ENCODE measurements around the gene F10. TPM values are rescaled to one million over a fixed set of nuclear protein-coding genes. Genes with fewer than 3 reads are reported as not detected.

F10 gene
- total RNA-seq, 1 experiment from 2014 or later = 0.18 TPM

- no peaks in the 10 kb centered on the region for H3K36me3 ChIP-seq (ENCODE audit: control insufficient read depth, insufficient read depth, low read length)
- intact Hi-C loops (cut with micrococcal nuclease; ENCODE audit: unreplicated experiment) = no loop called here
- no peaks in the 10 kb centered on the region for H3K27me3 ChIP-seq (ENCODE audit: control insufficient read depth, insufficient read depth, low read length)
- POLR2A ChIA-PET = no interaction called here
- H3K27ac ChIP-seq (ENCODE audit: low read length) = no peak overlapping the region
- no peak for TF ChIP-seq POLR2AphosphoS5 (IDR thresholded peaks at IDR 0.05; ENCODE audit: low read depth, low read length)
- no peak for TF ChIP-seq SIN3A (IDR thresholded peaks at IDR 0.05; ENCODE audit: borderline replicate concordance, insufficient read depth, low read depth, low read length)
- TF ChIP-seq TCF7L2 (IDR thresholded peaks at IDR 0.05; ENCODE audit: low read depth, low read length) = no peak
- no peak for TF ChIP-seq CTCF (IDR thresholded peaks at IDR 0.05)
- TF ChIP-seq REST (IDR thresholded peaks at IDR 0.05; ENCODE audit: insufficient read depth in 1 of 2, low read depth in 2 of 2, low read length in 1 of 2) = no peak
- H3K4me3 ChIP-seq (ENCODE audit: low read depth in 2 of 2, low read length in 2 of 2) = no peak overlapping the region
- in situ Hi-C loops (cut with HindIII; ENCODE audit: low pct_unique_long_range_greater_than_20kb, low sequenced_read_pairs) = no loop called here
- CTCF ChIA-PET = no interaction called here
- ATAC-seq (no peak), DNase-seq (ENCODE audit: low read depth, low spot score) (no peak)
- no peaks in the 10 kb centered on the region for H3K9me3 ChIP-seq (ENCODE audit: control insufficient read depth, insufficient read depth, low read depth, low read length)
- BruUV-seq (replicated peaks) = no TSS peak
- H3K4me1 ChIP-seq (ENCODE audit: control insufficient read depth, insufficient read depth, low read length) = no peaks in the 10 kb centered on the region
These were observed 22.9 kb downstream of the F10 start for GRCh38 chr13:113145496-113145895.

GRCh38 chr13:113145911-113146598 lies 23.5 kb downstream of the F10 start:
- H3K36me3 ChIP-seq (ENCODE audit: control insufficient read depth, insufficient read depth, low read length) = no peaks in the 10 kb centered on the region
- H3K4me3 ChIP-seq (ENCODE audit: low read depth in 2 of 2, low read length in 2 of 2) = no peak overlapping the region
- ChIA-PET CTCF (no interaction called here), POLR2A (no interaction called here)
- intact Hi-C loops (cut with micrococcal nuclease; ENCODE audit: unreplicated experiment) (no loop called here), in situ Hi-C loops (cut with HindIII; ENCODE audit: low pct_unique_long_range_greater_than_20kb, low sequenced_read_pairs) (no loop called here)
- H3K9me3 ChIP-seq (ENCODE audit: control insufficient read depth, insufficient read depth, low read depth, low read length) = no peaks in the 10 kb centered on the region
- no peaks in the 10 kb centered on the region for H3K4me1 ChIP-seq (ENCODE audit: control insufficient read depth, insufficient read depth, low read length)
- H3K27me3 ChIP-seq (ENCODE audit: control insufficient read depth, insufficient read depth, low read length) = no peaks in the 10 kb centered on the region
- ATAC-seq = no peak
- H3K27ac ChIP-seq (ENCODE audit: low read length) = no peak overlapping the region
- TF ChIP-seq REST (IDR thresholded peaks at IDR 0.05; ENCODE audit: insufficient read depth in 1 of 2, low read depth in 2 of 2, low read length in 1 of 2) (no peak), POLR2AphosphoS5 (IDR thresholded peaks at IDR 0.05; ENCODE audit: low read depth, low read length) (no peak), CTCF (IDR thresholded peaks at IDR 0.05) (no peak), SIN3A (IDR thresholded peaks at IDR 0.05; ENCODE audit: borderline replicate concordance, insufficient read depth, low read depth, low read length) (no peak), TCF7L2 (IDR thresholded peaks at IDR 0.05; ENCODE audit: low read depth, low read length) (no peak)
- no peak for DNase-seq (ENCODE audit: low read depth, low spot score)
- BruUV-seq (replicated peaks) = no TSS peak

Data from Panc1 (cell line).